Activated CD4-positive, alpha-beta memory T cell treated with anti-CD3 and anti-CD28 coated beads, Interleukin-2, amount 10 ng/mL, durations not matched to agents 7 days and 5 days (primary cell): ENCODE measurements around the gene TBCD. TPM values are rescaled to one million over a fixed set of nuclear protein-coding genes. Genes with fewer than 3 reads are reported as not detected.
A peak's percentile ranks its signal among the peaks of the same experiment; 100 is the strongest.
"Not testable (repeated sequence)": the region's sequence is repeated elsewhere in the genome, so short reads cannot be mapped to it uniquely, and the experiment has no call there.

ENCODE experiments used
- CTCF ChIA-PET: fragments of 350-600 bp; sonication (Branson Sonifier 250); formaldehyde crosslinking; loops from one replicate; lab custom pipeline; 2021; ENCODE audit warnings: antibody characterized with exemption, inconsistent platforms; lab: Charles Lee
- POLR2A ChIA-PET: fragments of 350-600 bp; sonication (Branson Sonifier 250); formaldehyde crosslinking; loops from one replicate; lab custom pipeline; 2021; ENCODE audit warnings: antibody characterized with exemption; lab: Charles Lee
- DNase-seq: peaks from one replicate; pipeline ENCODE4 v3.0.0-alpha.2; 2020
- H3K27ac Mint-ChIP-seq: one replicate; pipeline ENCODE4 v1.8.0; 2021; ENCODE audit warnings: mild to moderate bottlenecking, mixed read lengths
- H3K27me3 Mint-ChIP-seq: one replicate; pipeline ENCODE4 v1.8.0; 2021; ENCODE audit warnings: mixed read lengths
- H3K36me3 Mint-ChIP-seq: one replicate; pipeline ENCODE4 v1.8.0; 2021; ENCODE audit warnings: low read depth, mixed read lengths
- H3K4me1 Mint-ChIP-seq: one replicate; pipeline ENCODE4 v1.8.0; 2021; ENCODE audit warnings: mixed read lengths
- H3K4me3 Mint-ChIP-seq: one replicate; pipeline ENCODE4 v1.8.0; 2021; ENCODE audit warnings: mild to moderate bottlenecking, mixed read lengths
- H3K9me3 Mint-ChIP-seq: one replicate; pipeline ENCODE4 v1.8.0; 2021; ENCODE audit warnings: mixed read lengths
- total RNA-seq, 2 experiments: library from RNA; stranded (reverse); gene quantifications; one replicate each; pipeline ENCODE4 v1.2.3, GENCODE V29; 2021

TBCD gene
- total RNA-seq, 2 experiments from 2014 or later: 133 to 135 TPM

- H3K4me3 Mint-ChIP-seq: no peak overlapping the region
- POLR2A ChIA-PET: no interaction called here
- H3K27ac Mint-ChIP-seq: peak overlapping the region; percentile 12
- CTCF ChIA-PET: no interaction called here
- H3K9me3 Mint-ChIP-seq: peaks cover 22% of the 10 kb centered on the region
- peaks cover 65% of the 10 kb centered on the region for H3K36me3 Mint-ChIP-seq
- DNase-seq: no peak
- H3K4me1 Mint-ChIP-seq: no peaks in the 10 kb centered on the region
- no peaks in the 10 kb centered on the region for H3K27me3 Mint-ChIP-seq
These were observed 195.5 kb downstream of the TBCD start for GRCh38 chr17:82947051-82947991.

DNA sequence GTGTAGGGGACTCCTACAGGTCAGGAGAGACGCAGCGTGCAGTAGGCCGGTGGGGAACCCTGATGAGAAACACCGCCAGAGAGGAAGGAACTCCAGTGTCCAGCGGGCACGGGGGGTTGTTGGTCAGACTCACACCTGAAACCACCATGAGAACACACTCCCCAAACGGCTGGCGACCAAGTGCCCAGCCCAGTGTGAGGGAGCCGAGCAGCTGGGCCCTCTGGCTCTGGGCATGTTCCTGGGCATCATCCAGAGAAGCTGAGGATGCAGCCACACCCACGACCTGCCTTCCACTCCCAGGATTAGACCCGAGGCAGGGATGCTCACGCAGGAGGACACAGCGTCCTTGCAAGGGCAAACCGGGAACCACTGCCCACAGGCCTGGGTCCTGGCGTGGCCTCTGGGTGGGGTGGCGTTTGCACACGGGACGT, 196.2 kb downstream of the TBCD start:
- H3K36me3 Mint-ChIP-seq: peaks cover 65% of the 10 kb centered on the region
- peak overlapping the region; percentile 12 for H3K27ac Mint-ChIP-seq
- H3K4me1 Mint-ChIP-seq: no peaks in the 10 kb centered on the region
- H3K27me3 Mint-ChIP-seq: no peaks in the 10 kb centered on the region
- ChIA-PET CTCF (no interaction called here), POLR2A (no interaction called here)
- H3K4me3 Mint-ChIP-seq: no peak overlapping the region
- DNase-seq: no peak
- peaks cover 25% of the 10 kb centered on the region for H3K9me3 Mint-ChIP-seq

- Mint-ChIP-seq H3K4me3 (no peak overlapping the region), H3K4me1 (no peaks in the 10 kb centered on the region), H3K36me3 (peaks cover 65% of the 10 kb centered on the region), H3K9me3 (peaks cover 26% of the 10 kb centered on the region), H3K27ac (no peak overlapping the region), H3K27me3 (no peaks in the 10 kb centered on the region)
- ChIA-PET POLR2A (no interaction called here), CTCF (no interaction called here)
- no peak for DNase-seq
These were observed 197.1 kb downstream of the TBCD start for GRCh38 chr17:82948957-82949356.

- Mint-ChIP-seq H3K27me3 (no peaks in the 10 kb centered on the region), H3K9me3 (peaks cover 23% of the 10 kb centered on the region), H3K4me1 (no peaks in the 10 kb centered on the region), H3K4me3 (no peak overlapping the region), H3K27ac (no peak overlapping the region), H3K36me3 (peaks cover 65% of the 10 kb centered on the region)
- ChIA-PET POLR2A (no interaction called here), CTCF (no interaction called here)
- DNase-seq: no peak
These were observed 197.5 kb downstream of the TBCD start for GRCh38 chr17:82949361-82949760.

DNA sequence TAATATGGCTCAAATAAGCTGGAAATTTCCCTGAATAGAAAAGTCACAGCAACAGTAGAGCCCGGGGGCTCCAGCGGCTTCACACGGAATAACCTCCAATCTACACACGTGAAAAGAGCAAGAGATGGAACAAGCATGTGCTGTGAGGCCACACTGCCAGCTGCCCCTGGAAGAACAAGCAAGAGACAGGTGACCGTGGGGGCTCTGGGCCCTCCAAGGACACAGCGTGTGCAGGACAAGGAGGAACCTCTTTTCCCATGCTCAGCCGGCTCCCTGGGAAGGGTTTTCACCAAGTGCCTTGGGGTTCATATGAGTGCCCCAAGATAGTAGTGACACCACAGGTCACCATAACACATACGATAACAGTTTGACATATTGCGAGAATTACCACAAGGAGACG, 198.1 kb downstream of the TBCD start:
- Mint-ChIP-seq H3K9me3 (peaks cover 20% of the 10 kb centered on the region), H3K27ac (no peak overlapping the region), H3K27me3 (no peaks in the 10 kb centered on the region), H3K36me3 (peaks cover 65% of the 10 kb centered on the region), H3K4me3 (no peak overlapping the region), H3K4me1 (no peaks in the 10 kb centered on the region)
- CTCF ChIA-PET: no interaction called here
- POLR2A ChIA-PET: no interaction called here
- DNase-seq: no peak

DNA sequence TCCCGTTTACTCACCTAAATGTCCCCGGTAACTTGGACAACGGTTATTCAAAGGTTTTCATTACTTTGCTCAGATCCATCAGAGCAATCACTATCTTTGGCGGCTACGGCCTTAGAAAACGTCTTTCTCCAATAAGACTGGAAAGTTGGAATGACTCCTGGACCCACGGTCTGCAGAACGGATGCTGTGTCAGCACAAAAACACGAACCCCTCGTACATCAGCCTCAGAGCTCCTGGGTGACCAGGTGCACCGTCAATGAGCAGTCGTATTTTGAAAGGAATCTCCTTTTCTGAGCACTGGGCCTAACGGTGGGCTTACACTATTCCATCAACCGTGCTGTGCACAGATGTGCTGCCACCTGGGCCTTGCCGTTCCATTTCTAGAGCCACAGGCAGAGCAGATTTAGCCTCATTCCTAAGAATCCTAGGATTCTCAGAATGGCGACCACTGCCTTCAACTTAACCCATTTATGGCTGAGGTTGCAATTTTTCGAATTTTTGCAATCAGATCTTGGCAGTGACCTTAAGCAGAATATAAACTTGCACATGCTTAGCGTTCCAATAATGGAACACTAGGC, 198.7 kb downstream of the TBCD start:
- CTCF ChIA-PET: no interaction called here

DNA sequence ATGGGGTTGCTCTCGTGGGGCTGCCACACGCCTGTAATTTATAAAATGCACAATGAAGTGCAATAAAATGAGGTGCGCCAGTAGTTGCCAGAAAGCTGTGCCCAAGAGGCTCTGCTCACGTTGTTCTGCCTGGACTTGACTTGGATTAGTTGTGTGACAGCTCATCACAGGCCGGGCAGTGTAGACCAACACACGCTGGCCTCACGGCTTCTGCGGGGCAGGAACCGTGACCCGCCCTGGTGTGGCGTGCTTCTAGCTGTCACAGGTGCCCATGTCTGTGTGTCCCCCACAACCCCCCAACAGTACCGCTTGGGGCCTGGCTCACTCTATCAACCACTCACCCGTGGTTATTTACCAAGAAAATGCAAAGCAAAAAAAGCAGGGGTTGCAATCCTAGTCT, 200.2 kb downstream of the TBCD start:
- Mint-ChIP-seq H3K27ac (no peak overlapping the region), H3K4me1 (no peaks in the 10 kb centered on the region), H3K36me3 (peaks cover 63% of the 10 kb centered on the region), H3K27me3 (no peaks in the 10 kb centered on the region), H3K4me3 (no peak overlapping the region), H3K9me3 (peaks cover 13% of the 10 kb centered on the region)
- ChIA-PET POLR2A (no interaction called here), CTCF (no interaction called here)
- DNase-seq: no peak

More for the DNA sequence above, 198.7 kb downstream of the TBCD start:
- Mint-ChIP-seq H3K4me1 (no peaks in the 10 kb centered on the region), H3K4me3 (no peak overlapping the region), H3K27ac (no peak overlapping the region), H3K36me3 (peaks cover 65% of the 10 kb centered on the region), H3K9me3 (peaks cover 17% of the 10 kb centered on the region), H3K27me3 (no peaks in the 10 kb centered on the region)
- DNase-seq: no peak
- POLR2A ChIA-PET: no interaction called here

DNA sequence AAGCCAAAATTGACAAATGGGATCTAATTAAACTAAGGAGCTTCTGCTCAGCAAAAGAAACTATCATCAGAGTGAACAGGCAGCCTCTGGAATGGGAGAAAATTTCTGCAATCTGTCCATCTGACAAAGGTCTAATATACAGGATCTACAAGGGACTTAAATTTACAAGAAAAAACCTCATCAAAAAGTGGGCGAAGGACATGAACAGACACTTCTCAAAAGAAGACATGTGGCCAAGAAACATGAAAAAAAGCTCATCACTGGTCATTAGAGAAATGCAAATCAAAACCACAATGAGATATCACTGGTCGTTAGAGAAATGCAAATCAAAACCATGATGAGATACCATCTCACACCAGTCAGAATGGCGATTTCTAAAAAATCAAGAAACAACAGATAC, 203.2 kb downstream of the TBCD start:
- H3K27ac Mint-ChIP-seq, H3K4me3 Mint-ChIP-seq, H3K27me3 Mint-ChIP-seq, H3K4me1 Mint-ChIP-seq, DNase-seq, POLR2A ChIA-PET, CTCF ChIA-PET: not testable (repeated sequence)
- H3K9me3 Mint-ChIP-seq: peaks cover 16% of the 10 kb centered on the region
- H3K36me3 Mint-ChIP-seq: peaks cover 59% of the 10 kb centered on the region

- POLR2A ChIA-PET, H3K4me3 Mint-ChIP-seq, CTCF ChIA-PET, DNase-seq, H3K27me3 Mint-ChIP-seq, H3K4me1 Mint-ChIP-seq, H3K27ac Mint-ChIP-seq: not testable (repeated sequence)
- Mint-ChIP-seq H3K36me3 (peaks cover 56% of the 10 kb centered on the region), H3K9me3 (peaks cover 16% of the 10 kb centered on the region)
These were observed 203.8 kb downstream of the TBCD start for GRCh38 chr17:82955627-82956026.

- H3K27me3 Mint-ChIP-seq: no peaks in the 10 kb centered on the region
- no peaks in the 10 kb centered on the region for H3K4me1 Mint-ChIP-seq
- POLR2A ChIA-PET: no interaction called here
- DNase-seq: no peak
- H3K9me3 Mint-ChIP-seq: peaks cover 16% of the 10 kb centered on the region
- peaks cover 55% of the 10 kb centered on the region for H3K36me3 Mint-ChIP-seq
- CTCF ChIA-PET: no interaction called here
- no peak overlapping the region for H3K4me3 Mint-ChIP-seq
- no peak overlapping the region for H3K27ac Mint-ChIP-seq
These were observed 204.4 kb downstream of the TBCD start for GRCh38 chr17:82956146-82956725.

DNA sequence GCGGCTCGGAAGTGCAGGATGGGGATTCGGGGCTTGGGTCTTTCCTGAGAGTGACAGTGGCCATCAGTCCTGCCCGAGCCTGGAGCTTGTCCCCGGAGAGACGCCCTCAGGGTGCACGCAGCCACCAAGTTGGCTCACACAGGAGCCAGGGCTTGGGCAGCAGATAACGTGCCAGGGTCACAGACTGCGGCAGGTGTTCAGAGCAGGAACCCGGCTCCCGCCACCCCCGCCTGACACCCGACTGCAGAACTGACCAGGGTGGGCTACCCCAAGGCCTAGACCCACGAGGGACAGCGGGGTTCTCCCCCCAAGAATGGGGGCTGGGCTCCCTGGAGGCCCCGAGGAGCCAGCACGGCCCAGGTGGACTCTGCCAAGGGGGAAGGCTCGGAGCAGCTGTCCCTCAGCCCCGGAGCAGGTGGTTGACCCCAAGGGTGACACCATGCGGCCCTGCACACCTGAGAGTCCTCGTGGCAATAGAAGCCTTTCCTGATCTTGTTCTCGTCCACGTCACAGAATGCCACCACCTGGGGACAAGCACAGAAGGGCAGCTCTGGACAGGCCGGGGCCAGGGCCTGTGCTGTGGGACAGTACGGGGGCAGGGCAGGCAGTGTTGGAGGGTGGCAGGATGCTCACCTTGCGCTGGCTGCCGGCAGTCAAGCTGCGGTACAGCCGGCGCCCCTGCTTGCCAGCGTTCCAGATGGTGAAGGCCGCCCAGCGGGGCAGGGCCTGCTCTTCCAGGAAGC, 205.0 kb downstream of the TBCD start:
- H3K4me1 Mint-ChIP-seq: no peaks in the 10 kb centered on the region
- peaks cover 16% of the 10 kb centered on the region for H3K9me3 Mint-ChIP-seq
- H3K36me3 Mint-ChIP-seq: peaks cover 55% of the 10 kb centered on the region
- no peak overlapping the region for H3K27ac Mint-ChIP-seq
- H3K4me3 Mint-ChIP-seq: no peak overlapping the region
- H3K27me3 Mint-ChIP-seq: no peaks in the 10 kb centered on the region
- ChIA-PET POLR2A (no interaction called here), CTCF (no interaction called here)
- DNase-seq: no peak

GRCh38 chr17:82957469-82957795, 205.6 kb downstream of the TBCD start:
- no peak overlapping the region for H3K4me3 Mint-ChIP-seq
- H3K27me3 Mint-ChIP-seq: no peaks in the 10 kb centered on the region
- no peak overlapping the region for H3K27ac Mint-ChIP-seq
- ChIA-PET CTCF (no interaction called here), POLR2A (no interaction called here)
- H3K4me1 Mint-ChIP-seq: no peaks in the 10 kb centered on the region
- peaks cover 16% of the 10 kb centered on the region for H3K9me3 Mint-ChIP-seq
- no peak for DNase-seq
- H3K36me3 Mint-ChIP-seq: peaks cover 51% of the 10 kb centered on the region

GRCh38 chr17:82957961-82958561, 206.2 kb downstream of the TBCD start:
- ChIA-PET POLR2A (no interaction called here), CTCF (no interaction called here)
- H3K4me3 Mint-ChIP-seq: no peak overlapping the region
- H3K9me3 Mint-ChIP-seq: peaks cover 14% of the 10 kb centered on the region
- peaks cover under 1% of the 10 kb centered on the region for H3K4me1 Mint-ChIP-seq
- H3K27ac Mint-ChIP-seq: no peak overlapping the region
- peaks cover 44% of the 10 kb centered on the region for H3K36me3 Mint-ChIP-seq
- no peaks in the 10 kb centered on the region for H3K27me3 Mint-ChIP-seq
- DNase-seq: no peak
